SK-MEL-5 (cell line): ENCODE measurements around the gene RPS19BP1. TPM values are rescaled to one million over a fixed set of nuclear protein-coding genes. Genes with fewer than 3 reads are reported as not detected.

ENCODE experiments used
- DNase-seq: peaks from one replicate; pipeline ENCODE4 v3.0.0-alpha.2; 2016; ENCODE audit warnings: low read depth, low spot score
- in situ Hi-C: cut with HindIII; loops from 2 replicates; pipeline ENCODE4 v1.10.0; 2016; ENCODE audit warnings: low sequenced_read_pairs, high pct_unique_total_duplicates, low pct_unique_long_range_greater_than_20kb
- total RNA-seq: library from RNA; depleted of rRNA; stranded (reverse); fragments of >200 nt; shearing (Covaris generic); gene quantifications from 2 replicates; pipeline ENCODE4 v1.2.3, GENCODE V29; 2014; rRNA removed

The RPS19BP1 gene
- total RNA-seq, 1 experiment from 2014 or later: 176 TPM

GRCh38 chr22:39487826-39488520, 44.6 kb downstream of the RPS19BP1 start:
- DNase-seq: no peak
- in situ Hi-C loops: no loop called here

GRCh38 chr22:39486951-39487825, 45.4 kb downstream of the RPS19BP1 start:
- no peak for DNase-seq
- in situ Hi-C loops: no loop called here

GRCh38 chr22:39482768-39483167, 49.8 kb downstream of the RPS19BP1 start:
- DNase-seq: no peak
- in situ Hi-C loops: no loop called here

GRCh38 chr22:39481595-39481994, 51.0 kb downstream of the RPS19BP1 start:
- in situ Hi-C loops: no loop called here
- no peak for DNase-seq

DNA sequence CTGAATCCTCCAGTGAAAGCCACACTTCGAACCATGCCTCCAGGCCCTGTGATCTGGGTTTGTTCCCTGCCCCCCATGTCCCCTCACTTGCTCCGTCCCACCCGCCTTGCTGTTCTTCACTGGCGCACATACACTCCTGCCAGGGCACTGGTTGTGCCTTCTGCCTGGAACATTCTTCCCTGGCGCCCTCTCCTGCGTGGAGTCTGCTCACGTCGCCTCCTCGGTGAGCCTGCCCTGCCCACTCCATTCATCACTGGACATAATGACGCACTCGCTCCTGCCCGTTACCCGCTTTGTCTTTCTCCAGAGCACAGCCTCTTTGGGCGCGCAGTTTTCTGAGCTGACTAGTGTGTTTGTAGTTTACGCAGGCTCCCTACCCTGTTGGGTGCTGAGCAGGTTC, 51.5 kb downstream of the RPS19BP1 start:
- no peak for DNase-seq
- in situ Hi-C loops: no loop called here

- DNase-seq: no peak
- in situ Hi-C loops: no loop called here
Observed at GRCh38 chr22:39480557-39480956, 52.0 kb downstream of the RPS19BP1 start.

DNA sequence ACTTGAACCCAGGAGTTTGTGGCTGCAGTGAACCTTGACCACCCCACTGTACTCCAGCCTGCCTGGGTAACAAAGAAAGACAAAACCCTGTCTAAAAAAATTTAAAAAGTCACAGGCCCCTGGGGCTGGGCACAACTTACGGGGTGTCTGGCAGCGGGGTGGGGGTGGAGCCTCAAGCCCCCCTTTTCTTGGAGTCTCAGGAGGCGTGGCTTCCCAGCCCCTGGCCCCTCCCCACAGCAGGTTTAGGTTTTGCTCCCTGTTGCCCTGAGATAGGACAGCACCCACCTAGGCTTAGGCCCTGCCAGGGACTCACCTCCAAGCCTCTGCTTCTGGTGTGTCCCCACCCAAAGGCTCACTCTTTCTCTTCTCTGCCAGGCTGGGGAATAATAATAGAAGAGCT, 53.3 kb downstream of the RPS19BP1 start:
- no peak for DNase-seq
- in situ Hi-C loops: no loop called here

Other genes starting within 250 kb of the RPS19BP1 start
- 3,161 and 3,465 TPM in 2 replicates for gene RPL3, start 213.1 kb downstream of the RPS19BP1 start, total RNA-seq
- 29.6 and 30.1 TPM in 2 replicates for gene SYNGR1, start 182.8 kb downstream of the RPS19BP1 start, total RNA-seq
- 14.5 and 16.6 TPM in 2 replicates for gene TAB1, start 133.0 kb downstream of the RPS19BP1 start, total RNA-seq
- gene MGAT3, start 75.7 kb downstream of the RPS19BP1 start, total RNA-seq: 0.90 and 0.98 TPM in 2 replicates
- gene MIEF1, start 30.5 kb downstream of the RPS19BP1 start, total RNA-seq: 34.1 and 35.5 TPM in 2 replicates
- 794 and 900 TPM in 2 replicates for gene ATF4, start 12.2 kb downstream of the RPS19BP1 start, total RNA-seq
- gene CACNA1I, start 38.0 kb upstream of the RPS19BP1 start, total RNA-seq: not detected in 2 replicates